ENCODE measurements around the gene TNFRSF19.

The TNFRSF19 gene

DNA sequence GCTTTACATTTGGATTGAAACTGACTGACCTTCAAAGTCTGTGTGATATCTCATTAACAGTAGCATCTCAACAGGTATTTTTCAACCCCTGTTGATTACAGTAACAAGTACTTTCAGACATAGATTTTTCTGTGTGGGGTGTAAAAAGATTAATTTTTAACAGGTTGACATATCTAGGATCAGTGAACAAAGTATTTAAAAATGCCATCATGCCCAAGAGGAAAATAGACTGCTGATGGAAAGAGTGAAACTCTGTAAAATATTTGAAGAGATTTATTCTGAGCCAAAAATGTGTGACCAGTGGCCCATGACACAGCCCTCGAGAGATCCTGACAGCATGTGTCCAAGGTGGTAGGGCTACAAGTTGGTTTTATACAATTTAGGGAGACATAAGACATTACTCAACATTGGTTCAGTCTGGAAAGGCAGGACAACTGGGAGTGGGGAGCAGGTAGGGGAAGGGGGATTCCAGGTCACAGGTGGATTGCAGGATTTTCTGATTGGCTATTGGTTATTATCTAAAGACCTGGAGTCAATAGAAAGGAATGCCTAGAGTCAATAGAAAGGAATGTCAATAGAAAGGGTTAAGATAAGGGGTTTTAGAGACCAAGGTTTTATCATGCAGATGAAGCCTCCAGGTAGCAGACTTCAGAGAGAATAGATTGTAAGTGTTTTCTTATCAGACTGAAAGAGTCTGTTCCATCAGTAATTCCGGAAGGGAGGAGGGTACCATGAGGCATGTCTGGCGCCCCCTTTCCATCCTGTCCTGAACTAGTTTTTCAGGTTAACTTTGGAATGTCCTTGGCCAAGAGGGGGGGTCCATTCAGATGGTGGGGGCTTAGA lies 29.1 kb downstream of the TNFRSF19 start:
- no peak for DNase-seq (ENCODE audit: low read depth, low spot score)

DNA sequence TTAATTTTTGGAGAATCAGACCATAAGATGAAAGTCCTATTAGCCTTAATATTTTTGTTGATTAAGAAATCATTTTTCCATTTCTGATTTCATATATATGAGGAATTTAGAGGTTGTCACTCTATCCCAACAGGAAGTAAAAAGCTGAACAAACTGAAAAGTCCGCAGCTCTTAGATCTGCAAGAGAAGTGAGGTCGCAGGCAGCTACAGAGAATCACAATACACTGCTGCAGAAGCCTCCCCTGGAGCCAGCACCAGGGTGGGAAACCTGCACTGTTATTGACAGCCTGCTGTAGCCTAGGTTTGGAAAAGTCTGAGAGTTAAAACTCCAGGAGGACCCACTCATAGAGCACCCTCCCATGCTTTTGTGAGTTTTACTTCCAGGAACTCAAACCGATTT lies 29.9 kb downstream of the TNFRSF19 start:
- H3K27ac ChIP-seq, result no peak overlapping the region
- DNase-seq (ENCODE audit: low read depth, low spot score), result no peak

More for the DNA sequence above, 29.1 kb downstream of the TNFRSF19 start:
- no peak overlapping the region for H3K27ac ChIP-seq

DNA sequence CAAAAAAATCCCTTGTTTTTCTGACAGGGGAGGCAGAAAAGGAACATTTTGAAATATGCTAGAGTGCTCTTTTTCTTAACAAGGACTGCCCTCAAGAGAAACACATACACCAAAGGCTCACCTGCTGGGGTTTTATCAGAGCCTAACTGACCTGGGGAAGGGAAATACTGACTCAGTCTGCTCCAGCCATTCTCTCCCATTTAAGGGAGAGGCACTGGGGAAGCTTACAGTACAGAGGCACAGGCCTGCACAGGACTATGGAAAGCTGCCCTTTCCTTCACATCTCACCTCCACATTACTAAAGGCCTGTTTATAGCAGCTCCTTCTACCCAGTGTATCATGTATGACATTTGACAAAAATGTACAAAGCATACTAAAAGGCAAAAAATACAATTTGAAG lies 30.3 kb downstream of the TNFRSF19 start:
- no peak overlapping the region for H3K27ac ChIP-seq
- no peak for DNase-seq (ENCODE audit: low read depth, low spot score)

DNA sequence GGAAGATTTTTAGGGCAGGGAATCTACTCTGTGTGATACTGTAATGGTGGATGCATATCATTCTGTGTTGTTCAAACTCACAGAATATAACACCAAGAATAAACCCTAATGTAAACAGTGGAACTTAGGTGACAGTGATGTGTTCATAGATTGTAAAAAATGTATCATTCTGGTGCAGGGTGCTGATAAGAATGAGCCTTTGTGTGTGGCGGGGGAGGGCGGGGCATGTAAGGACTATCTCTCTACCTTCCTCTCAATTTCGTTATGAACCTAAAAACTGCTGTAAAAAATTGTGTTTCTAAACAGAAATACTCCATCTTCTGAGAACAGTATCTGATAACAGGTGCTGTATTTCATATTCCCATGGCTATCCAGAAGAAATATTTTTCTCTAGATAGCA lies 35.6 kb downstream of the TNFRSF19 start:
- H3K27ac ChIP-seq, result no peak overlapping the region
- no peak for DNase-seq (ENCODE audit: low read depth, low spot score)

- DNase-seq (ENCODE audit: low read depth, low spot score), result no peak
- no peak overlapping the region for H3K27ac ChIP-seq
Observed at GRCh38 chr13:23608138-23608537, 37.9 kb downstream of the TNFRSF19 start.

DNA sequence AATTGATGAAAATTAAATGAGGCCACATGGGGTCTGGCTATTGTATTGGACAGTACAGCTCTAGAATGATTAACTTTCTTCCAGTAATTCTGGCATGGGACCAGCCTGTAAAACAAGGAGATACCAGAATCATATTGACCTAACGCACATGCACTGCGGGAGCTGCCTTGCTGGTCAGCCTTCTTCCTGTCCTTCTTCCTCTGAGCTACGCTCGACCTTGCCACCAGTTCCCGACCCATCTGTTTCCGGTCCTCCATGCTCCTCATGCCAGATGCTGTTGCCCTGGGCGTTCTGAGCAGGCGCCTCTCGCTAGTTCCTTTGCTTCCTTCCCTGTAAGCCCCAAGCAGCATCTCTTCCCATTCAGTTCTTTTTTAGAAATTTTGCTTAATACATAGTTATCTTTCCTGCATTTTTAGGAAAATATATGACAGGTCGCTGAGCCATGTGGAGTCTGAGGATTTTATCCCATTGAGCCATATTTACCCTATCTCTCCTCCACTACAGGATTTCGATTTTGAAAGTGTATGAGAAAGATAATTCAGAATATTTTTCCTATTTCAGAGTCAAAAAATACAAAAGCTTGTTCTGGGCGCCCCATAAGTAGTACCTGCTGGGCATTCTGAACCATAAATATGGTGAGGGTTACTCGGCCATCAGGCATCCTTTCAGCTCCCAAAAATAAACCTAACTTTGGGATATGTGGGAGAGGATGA lies 38.6 kb downstream of the TNFRSF19 start:
- no peak for DNase-seq (ENCODE audit: low read depth, low spot score)
- peak overlapping the region; percentile 21 for H3K27ac ChIP-seq

- H3K27ac ChIP-seq, result peak overlapping the region; percentile 21
Observed at GRCh38 chr13:23609414-23609760, 39.2 kb downstream of the TNFRSF19 start.

DNA sequence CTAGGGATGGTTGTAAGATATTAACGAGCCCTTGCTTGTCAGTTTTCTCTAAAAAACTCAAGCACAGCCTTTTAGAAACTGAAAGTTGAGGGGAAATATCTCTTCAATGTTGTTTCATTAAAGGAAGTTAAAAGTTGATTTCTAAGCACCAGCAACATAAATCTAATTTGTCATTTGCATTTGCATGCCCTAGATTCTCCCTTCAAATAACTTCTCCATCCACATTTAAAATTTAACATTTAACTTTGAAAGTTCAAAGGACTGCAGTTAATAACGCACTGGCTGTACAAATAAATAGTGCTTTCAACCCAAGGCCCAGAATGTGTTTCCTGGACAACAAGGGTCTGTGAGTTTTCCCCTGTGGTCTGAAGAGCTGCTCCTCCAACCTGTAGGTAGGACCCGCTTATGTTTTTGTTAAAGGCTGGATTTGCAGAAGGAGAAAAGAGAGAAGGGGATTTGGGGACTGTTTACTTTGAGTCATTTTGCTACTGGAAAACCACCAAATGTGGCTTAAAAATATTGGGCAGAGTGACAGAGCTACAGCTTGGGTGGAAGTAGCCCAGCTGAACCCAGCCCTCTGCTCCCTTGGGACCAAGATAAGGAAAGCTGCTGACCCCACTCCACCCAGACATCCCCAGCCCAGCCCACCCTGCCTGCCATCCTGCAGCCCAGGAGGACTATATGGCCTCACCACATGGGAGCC lies 39.8 kb downstream of the TNFRSF19 start:
- no peak overlapping the region for H3K27ac ChIP-seq
- no peak for DNase-seq (ENCODE audit: low read depth, low spot score)

More at GRCh38 chr13:23609414-23609760, 39.2 kb downstream of the TNFRSF19 start:
- DNase-seq (ENCODE audit: low read depth, low spot score), result no peak

- H3K27ac ChIP-seq, result no peak overlapping the region
- DNase-seq (ENCODE audit: low read depth, low spot score), result no peak
Observed at GRCh38 chr13:23610966-23611491, 40.8 kb downstream of the TNFRSF19 start.

- no peak for DNase-seq (ENCODE audit: low read depth, low spot score)
- no peak overlapping the region for H3K27ac ChIP-seq
Observed at GRCh38 chr13:23612182-23612581, 42.0 kb downstream of the TNFRSF19 start.

- H3K27ac ChIP-seq, result no peak overlapping the region
- DNase-seq (ENCODE audit: low read depth, low spot score), result no peak
Observed at GRCh38 chr13:23612731-23613130, 42.5 kb downstream of the TNFRSF19 start.

- no peak overlapping the region for H3K27ac ChIP-seq
- no peak for DNase-seq (ENCODE audit: low read depth, low spot score)
Observed at GRCh38 chr13:23613596-23613995, 43.4 kb downstream of the TNFRSF19 start.

DNA sequence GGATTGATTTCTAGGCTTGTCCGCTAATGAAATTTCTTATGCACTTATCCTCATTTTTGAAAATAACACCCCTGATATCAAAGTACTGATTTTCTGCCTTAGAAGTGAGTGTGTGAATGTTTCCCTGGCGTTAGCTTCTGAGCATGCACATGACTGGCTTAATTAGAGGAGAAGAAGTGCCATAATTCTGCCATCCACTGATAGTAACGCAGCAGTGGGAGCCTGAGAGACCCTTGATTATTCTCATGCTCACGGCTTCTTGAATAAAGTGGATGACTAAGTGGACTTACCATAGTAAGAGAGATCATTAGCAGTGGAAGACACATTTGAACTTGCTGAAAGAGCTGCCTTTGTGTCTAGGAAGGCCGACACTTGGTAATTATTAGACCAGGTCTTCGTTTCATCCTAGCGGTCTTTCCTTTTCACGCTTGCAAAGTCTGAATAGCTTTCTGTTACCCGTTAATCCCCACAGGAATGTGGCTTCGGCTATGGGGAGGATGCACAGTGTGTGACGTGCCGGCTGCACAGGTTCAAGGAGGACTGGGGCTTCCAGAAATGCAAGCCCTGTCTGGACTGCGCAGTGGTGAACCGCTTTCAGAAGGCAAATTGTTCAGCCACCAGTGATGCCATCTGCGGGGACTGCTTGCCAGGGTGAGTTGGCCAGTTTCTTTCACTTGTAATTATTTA lies 45.3 kb downstream of the TNFRSF19 start:
- no peak for DNase-seq (ENCODE audit: low read depth, low spot score)

GRCh38 chr13:23616228-23616627 lies 46.0 kb downstream of the TNFRSF19 start:
- no peak for DNase-seq (ENCODE audit: low read depth, low spot score)
- no peak overlapping the region for H3K27ac ChIP-seq

More for the DNA sequence above, 45.3 kb downstream of the TNFRSF19 start:
- H3K27ac ChIP-seq, result no peak overlapping the region

- DNase-seq (ENCODE audit: low read depth, low spot score), result no peak
- no peak overlapping the region for H3K27ac ChIP-seq
Observed at GRCh38 chr13:23617551-23618024, 47.4 kb downstream of the TNFRSF19 start.

DNA sequence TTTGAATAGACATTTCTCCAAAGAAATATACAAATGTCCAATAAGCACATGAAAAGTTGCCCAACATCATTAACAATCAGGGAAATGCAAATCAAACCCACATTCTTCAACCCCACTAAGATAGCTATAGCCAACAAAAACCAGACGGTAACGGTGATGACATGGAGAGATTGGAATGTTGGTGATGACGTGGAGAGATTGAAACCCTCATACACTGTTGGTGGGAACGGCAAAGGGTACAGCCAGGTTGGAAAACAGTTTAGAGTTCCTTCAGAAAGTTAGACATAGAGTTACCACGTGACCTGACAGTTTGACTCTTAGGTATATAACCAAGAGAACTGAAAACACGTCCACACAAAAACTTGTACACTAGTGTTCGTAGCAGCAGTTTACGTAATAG lies 48.1 kb downstream of the TNFRSF19 start:
- DNase-seq (ENCODE audit: low read depth, low spot score), result peak; percentile 66

GRCh38 chr13:23619068-23619855 lies 49.0 kb downstream of the TNFRSF19 start:
- no peak for DNase-seq (ENCODE audit: low read depth, low spot score)
- H3K27ac ChIP-seq, result no peak overlapping the region

More for the DNA sequence above, 48.1 kb downstream of the TNFRSF19 start:
- H3K27ac ChIP-seq, result no peak overlapping the region

GRCh38 chr13:23620211-23620610 lies 50.0 kb downstream of the TNFRSF19 start:
- H3K27ac ChIP-seq, result no peak overlapping the region
- DNase-seq (ENCODE audit: low read depth, low spot score), result no peak

DNA sequence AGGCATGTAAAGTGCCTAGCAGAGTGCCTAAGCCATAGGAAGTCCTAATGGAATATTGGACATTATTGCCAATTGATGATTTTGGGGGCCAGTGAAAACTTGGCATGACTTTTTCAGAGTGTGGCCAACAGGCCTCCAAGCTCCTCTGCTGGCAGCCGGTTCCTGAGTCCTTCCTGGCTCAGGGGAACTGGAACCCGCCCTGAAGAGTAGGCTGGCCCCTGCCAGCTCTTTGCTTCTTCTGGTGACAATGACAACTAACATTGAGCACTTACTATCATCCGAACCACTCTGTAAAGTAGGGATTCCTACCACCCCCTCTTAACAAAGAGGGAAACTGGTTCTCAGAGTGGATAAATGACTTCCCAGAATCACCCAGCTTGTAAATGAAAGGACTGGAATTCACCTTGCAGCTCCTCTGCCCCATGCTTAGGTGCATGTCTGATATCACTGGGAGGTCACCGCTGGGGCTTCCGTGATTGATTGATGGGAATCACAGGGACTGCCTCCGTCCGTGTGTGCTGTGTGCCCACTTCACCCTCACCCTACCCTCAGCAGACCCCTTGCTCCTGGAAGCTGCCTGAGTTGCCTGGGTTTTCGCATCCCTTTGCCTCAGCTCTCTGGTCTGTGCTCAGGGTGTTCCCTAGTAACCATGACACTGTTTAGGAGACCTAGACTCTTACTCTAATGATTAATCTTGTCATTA lies 50.6 kb downstream of the TNFRSF19 start:
- no peak for DNase-seq (ENCODE audit: low read depth, low spot score)
- H3K27ac ChIP-seq, result peak overlapping the region; percentile 18

All from epithelial cell of prostate (primary cell).